Measurements from ENCODE around the gene PLA2G3.
"Not testable (repeated sequence)": the region's sequence is repeated elsewhere in the genome, so short reads cannot be mapped to it uniquely, and the experiment has no call there.

The PLA2G3 gene

GRCh38 chr22:31097941-31098631 is 42.2 kb downstream of the PLA2G3 start:
- Histone ChIP-seq H3K27me3 (ENCODE audit: insufficient read depth, poor library complexity, severe bottlenecking) (no peaks in the 10 kb centered on the region), H3K9me3 (ENCODE audit: severe bottlenecking) (no peaks in the 10 kb centered on the region), H3K4me1 (ENCODE audit: insufficient read depth, poor library complexity, severe bottlenecking) (no peaks in the 10 kb centered on the region), H3K4me3 (ENCODE audit: severe bottlenecking) (no peak overlapping the region), H3K27ac (ENCODE audit: poor library complexity, severe bottlenecking) (no peak overlapping the region), H3K36me3 (ENCODE audit: low read depth) (peaks cover 92% of the 10 kb centered on the region)
- DNase-seq (ENCODE audit: low spot score) = no peak
- no peak for ATAC-seq (ENCODE audit: low read depth)
- no peak for TF ChIP-seq CTCF (IDR thresholded peaks at IDR 0.05; ENCODE audit: poor library complexity, severe bottlenecking)

- ATAC-seq (ENCODE audit: low read depth); DNase-seq (ENCODE audit: low spot score); H3K4me3 ChIP-seq (ENCODE audit: severe bottlenecking); H3K9me3 ChIP-seq (ENCODE audit: severe bottlenecking); H3K27ac ChIP-seq (ENCODE audit: poor library complexity, severe bottlenecking); H3K4me1 ChIP-seq (ENCODE audit: insufficient read depth, poor library complexity, severe bottlenecking); H3K27me3 ChIP-seq (ENCODE audit: insufficient read depth, poor library complexity, severe bottlenecking): not testable (repeated sequence)
- H3K36me3 ChIP-seq (ENCODE audit: low read depth) = peaks cover 92% of the 10 kb centered on the region
Measured at GRCh38 chr22:31097539-31097938, 42.8 kb downstream of the PLA2G3 start.

- peaks cover 92% of the 10 kb centered on the region for H3K36me3 ChIP-seq (ENCODE audit: low read depth)
- DNase-seq (ENCODE audit: low spot score) (no peak), ATAC-seq (ENCODE audit: low read depth) (no peak)
- H3K4me3 ChIP-seq (ENCODE audit: severe bottlenecking) = no peak overlapping the region
- no peak for TF ChIP-seq CTCF (IDR thresholded peaks at IDR 0.05; ENCODE audit: poor library complexity, severe bottlenecking)
- no peaks in the 10 kb centered on the region for H3K9me3 ChIP-seq (ENCODE audit: severe bottlenecking)
- H3K27me3 ChIP-seq (ENCODE audit: insufficient read depth, poor library complexity, severe bottlenecking) = no peaks in the 10 kb centered on the region
- no peak overlapping the region for H3K27ac ChIP-seq (ENCODE audit: poor library complexity, severe bottlenecking)
- H3K4me1 ChIP-seq (ENCODE audit: insufficient read depth, poor library complexity, severe bottlenecking) = no peaks in the 10 kb centered on the region
Measured at GRCh38 chr22:31096657-31097279, 43.5 kb downstream of the PLA2G3 start.

- Histone ChIP-seq H3K36me3 (ENCODE audit: low read depth) (peaks cover 96% of the 10 kb centered on the region), H3K9me3 (ENCODE audit: severe bottlenecking) (no peaks in the 10 kb centered on the region), H3K27me3 (ENCODE audit: insufficient read depth, poor library complexity, severe bottlenecking) (no peaks in the 10 kb centered on the region), H3K4me3 (ENCODE audit: severe bottlenecking) (no peak overlapping the region), H3K4me1 (ENCODE audit: insufficient read depth, poor library complexity, severe bottlenecking) (no peaks in the 10 kb centered on the region), H3K27ac (ENCODE audit: poor library complexity, severe bottlenecking) (no peak overlapping the region)
- TF ChIP-seq CTCF (IDR thresholded peaks at IDR 0.05; ENCODE audit: poor library complexity, severe bottlenecking) = no peak
- ATAC-seq (ENCODE audit: low read depth) = no peak
- no peak for DNase-seq (ENCODE audit: low spot score)
Measured at GRCh38 chr22:31095637-31096249, 44.6 kb downstream of the PLA2G3 start.

GRCh38 chr22:31094741-31095140 is 45.6 kb downstream of the PLA2G3 start:
- H3K27ac ChIP-seq (ENCODE audit: poor library complexity, severe bottlenecking) = no peak overlapping the region
- H3K9me3 ChIP-seq (ENCODE audit: severe bottlenecking) = no peaks in the 10 kb centered on the region
- H3K4me3 ChIP-seq (ENCODE audit: severe bottlenecking) = no peak overlapping the region
- no peak for TF ChIP-seq CTCF (IDR thresholded peaks at IDR 0.05; ENCODE audit: poor library complexity, severe bottlenecking)
- H3K27me3 ChIP-seq (ENCODE audit: insufficient read depth, poor library complexity, severe bottlenecking) = no peaks in the 10 kb centered on the region
- ATAC-seq (ENCODE audit: low read depth) = no peak
- no peaks in the 10 kb centered on the region for H3K4me1 ChIP-seq (ENCODE audit: insufficient read depth, poor library complexity, severe bottlenecking)
- DNase-seq (ENCODE audit: low spot score) = no peak
- H3K36me3 ChIP-seq (ENCODE audit: low read depth) = peaks cover 96% of the 10 kb centered on the region

Data from RWPE2 (cell line).